Neural cell (in vitro differentiated cells): ENCODE measurements around the gene PEAK1.
"Not testable (repeated sequence)": the region's sequence is repeated elsewhere in the genome, so short reads cannot be mapped to it uniquely, and the experiment has no call there.

Experiments used
- CTCF ChIP-seq: fragments of 450-650 bp; IDR thresholded peaks from 2 replicates; pipeline ENCODE4 v1.5.1; 2014; ENCODE audit warnings: antibody characterized with exemption, mild to moderate bottlenecking, moderate library complexity; ENCODE audit not compliant: poor library complexity, severe bottlenecking
- EP300 ChIP-seq: fragments of 450-650 bp; conservative IDR thresholded peaks from 2 replicates; pipeline ENCODE4 v1.6.1; 2014; ENCODE audit warnings: antibody characterized with exemption, mild to moderate bottlenecking, moderate library complexity; ENCODE audit not compliant: poor library complexity, severe bottlenecking
- EZH2 ChIP-seq: fragments of 200-600, 300-800 bp; shearing (Covaris generic), sonication (generic); IDR thresholded peaks from 2 replicates; pipeline ENCODE4 v1.6.1; 2014; ENCODE audit warnings: antibody characterized with exemption, low read length, borderline replicate concordance, mild to moderate bottlenecking; ENCODE audit not compliant: insufficient read depth, poor library complexity, severe bottlenecking
- RAD21 ChIP-seq: fragments of 450-650 bp; conservative IDR thresholded peaks from 2 replicates; pipeline ENCODE4 v1.6.1; 2014; ENCODE audit warnings: antibody characterized with exemption, mild to moderate bottlenecking, moderate library complexity
- REST ChIP-seq: IDR thresholded peaks from 2 replicates; pipeline ENCODE4 v1.6.1; 2012; ENCODE audit warnings: borderline replicate concordance
- SMC3 ChIP-seq: fragments of 450-650 bp; conservative IDR thresholded peaks from 2 replicates; pipeline ENCODE4 v1.6.1; 2014; ENCODE audit warnings: antibody characterized with exemption, mild to moderate bottlenecking, moderate library complexity; ENCODE audit not compliant: poor library complexity
- TAF1 ChIP-seq: IDR thresholded peaks from 2 replicates; pipeline ENCODE4 v1.6.1; 2012; ENCODE audit warnings: low read depth

- not testable (repeated sequence) for TF ChIP-seq EZH2, EP300, RAD21, TAF1, REST, SMC3, CTCF
Observed at GRCh38 chr15:77273136-77273535, 146.8 kb downstream of the PEAK1 start.
